Measurements from ENCODE around the gene TOM1.

TOM1 gene

GRCh38 chr22:35299673-35300499 lies at the start of gene TOM1:
Gene TOM1 (plus strand): TSS chr22:35299894. CDS start chr22:35299929, 35 bp downstream.
- H3K36me3 ChIP-seq (ENCODE audit: insufficient read depth, low read length), result peaks cover 21% of the 10 kb centered on the region
- peaks cover 9% of the 10 kb centered on the region for H3K4me1 ChIP-seq (ENCODE audit: insufficient read depth, low read length)
- H2AFZ ChIP-seq (ENCODE audit: low read depth, low read length), result no peak within 1 kb of the TSS
- H3K4me3 ChIP-seq (ENCODE audit: low read length), result peak within 1 kb of the TSS; percentile 68
- no peaks in the 10 kb centered on the region for H3K27me3 ChIP-seq (ENCODE audit: insufficient read depth, low read length)
- H3K9me3 ChIP-seq (ENCODE audit: low read length), result no peaks in the 10 kb centered on the region

- Histone ChIP-seq H3K27me3 (ENCODE audit: insufficient read depth, low read length) (no peaks in the 10 kb centered on the region), H3K4me3 (ENCODE audit: low read length) (no peak overlapping the region), H3K4me1 (ENCODE audit: insufficient read depth, low read length) (no peaks in the 10 kb centered on the region), H3K9me3 (ENCODE audit: low read length) (no peaks in the 10 kb centered on the region), H3K36me3 (ENCODE audit: insufficient read depth, low read length) (no peaks in the 10 kb centered on the region), H2AFZ (ENCODE audit: low read depth, low read length) (no peak overlapping the region)
Observed at GRCh38 chr22:35250156-35250555, 49.5 kb upstream of the TOM1 start.

GRCh38 chr22:35253946-35254345 lies 45.7 kb upstream of the TOM1 start:
- no peak overlapping the region for H3K4me3 ChIP-seq (ENCODE audit: low read length)
- no peak overlapping the region for H2AFZ ChIP-seq (ENCODE audit: low read depth, low read length)
- H3K4me1 ChIP-seq (ENCODE audit: insufficient read depth, low read length), result peaks cover 10% of the 10 kb centered on the region

GRCh38 chr22:35257002-35257320 lies 42.7 kb upstream of the TOM1 start:
- Histone ChIP-seq H3K36me3 (ENCODE audit: insufficient read depth, low read length) (peaks cover 12% of the 10 kb centered on the region), H3K4me1 (ENCODE audit: insufficient read depth, low read length) (peaks cover 10% of the 10 kb centered on the region), H3K27me3 (ENCODE audit: insufficient read depth, low read length) (no peaks in the 10 kb centered on the region), H2AFZ (ENCODE audit: low read depth, low read length) (peak overlapping the region; percentile 99), H3K9me3 (ENCODE audit: low read length) (no peaks in the 10 kb centered on the region), H3K4me3 (ENCODE audit: low read length) (peak overlapping the region; percentile 80)

More at GRCh38 chr22:35253946-35254345, 45.7 kb upstream of the TOM1 start:
- H3K36me3 ChIP-seq (ENCODE audit: insufficient read depth, low read length), result peaks cover 1% of the 10 kb centered on the region
- H3K27me3 ChIP-seq (ENCODE audit: insufficient read depth, low read length), result no peaks in the 10 kb centered on the region
- no peaks in the 10 kb centered on the region for H3K9me3 ChIP-seq (ENCODE audit: low read length)

GRCh38 chr22:35257321-35258190 lies 42.1 kb upstream of the TOM1 start, which contains the start of gene HMGXB4:
Gene HMGXB4 (plus strand): TSS chr22:35257493. CDS start chr22:35262391, 4,898 bp downstream.
- peaks cover 18% of the 10 kb centered on the region for H3K36me3 ChIP-seq (ENCODE audit: insufficient read depth, low read length)
- peak within 1 kb of the TSS; percentile 80 for H3K4me3 ChIP-seq (ENCODE audit: low read length)
- no peaks in the 10 kb centered on the region for H3K9me3 ChIP-seq (ENCODE audit: low read length)
- peaks cover 10% of the 10 kb centered on the region for H3K4me1 ChIP-seq (ENCODE audit: insufficient read depth, low read length)
- H3K27me3 ChIP-seq (ENCODE audit: insufficient read depth, low read length), result no peaks in the 10 kb centered on the region
- peak within 1 kb of the TSS; percentile 99 for H2AFZ ChIP-seq (ENCODE audit: low read depth, low read length)

- Histone ChIP-seq H3K4me1 (ENCODE audit: insufficient read depth, low read length) (peaks cover 10% of the 10 kb centered on the region), H3K9me3 (ENCODE audit: low read length) (no peaks in the 10 kb centered on the region), H3K27me3 (ENCODE audit: insufficient read depth, low read length) (no peaks in the 10 kb centered on the region), H2AFZ (ENCODE audit: low read depth, low read length) (peak overlapping the region; percentile 99), H3K4me3 (ENCODE audit: low read length) (peak overlapping the region; percentile 80), H3K36me3 (ENCODE audit: insufficient read depth, low read length) (peaks cover 26% of the 10 kb centered on the region)
Observed at GRCh38 chr22:35258191-35258988, 41.3 kb upstream of the TOM1 start.

- Histone ChIP-seq H2AFZ (ENCODE audit: low read depth, low read length) (no peak overlapping the region), H3K4me3 (ENCODE audit: low read length) (no peak overlapping the region), H3K4me1 (ENCODE audit: insufficient read depth, low read length) (no peaks in the 10 kb centered on the region), H3K27me3 (ENCODE audit: insufficient read depth, low read length) (no peaks in the 10 kb centered on the region), H3K9me3 (ENCODE audit: low read length) (peaks cover 2% of the 10 kb centered on the region), H3K36me3 (ENCODE audit: insufficient read depth, low read length) (peaks cover 85% of the 10 kb centered on the region)
Observed at GRCh38 chr22:35264986-35265385, 34.7 kb upstream of the TOM1 start.

GRCh38 chr22:35266277-35266676 lies 33.4 kb upstream of the TOM1 start:
- H2AFZ ChIP-seq (ENCODE audit: low read depth, low read length), result no peak overlapping the region
- peaks cover 2% of the 10 kb centered on the region for H3K9me3 ChIP-seq (ENCODE audit: low read length)
- H3K4me3 ChIP-seq (ENCODE audit: low read length), result no peak overlapping the region
- peaks cover 91% of the 10 kb centered on the region for H3K36me3 ChIP-seq (ENCODE audit: insufficient read depth, low read length)
- no peaks in the 10 kb centered on the region for H3K27me3 ChIP-seq (ENCODE audit: insufficient read depth, low read length)
- no peaks in the 10 kb centered on the region for H3K4me1 ChIP-seq (ENCODE audit: insufficient read depth, low read length)

GRCh38 chr22:35269630-35270029 lies 30.1 kb upstream of the TOM1 start:
- no peak overlapping the region for H2AFZ ChIP-seq (ENCODE audit: low read depth, low read length)
- peaks cover 2% of the 10 kb centered on the region for H3K9me3 ChIP-seq (ENCODE audit: low read length)
- no peaks in the 10 kb centered on the region for H3K4me1 ChIP-seq (ENCODE audit: insufficient read depth, low read length)
- peaks cover 87% of the 10 kb centered on the region for H3K36me3 ChIP-seq (ENCODE audit: insufficient read depth, low read length)
- H3K4me3 ChIP-seq (ENCODE audit: low read length), result no peak overlapping the region
- H3K27me3 ChIP-seq (ENCODE audit: insufficient read depth, low read length), result no peaks in the 10 kb centered on the region

- Histone ChIP-seq H3K9me3 (ENCODE audit: low read length) (peaks cover 2% of the 10 kb centered on the region), H3K27me3 (ENCODE audit: insufficient read depth, low read length) (no peaks in the 10 kb centered on the region), H2AFZ (ENCODE audit: low read depth, low read length) (no peak overlapping the region), H3K4me1 (ENCODE audit: insufficient read depth, low read length) (no peaks in the 10 kb centered on the region), H3K36me3 (ENCODE audit: insufficient read depth, low read length) (peaks cover 70% of the 10 kb centered on the region), H3K4me3 (ENCODE audit: low read length) (no peak overlapping the region)
Observed at GRCh38 chr22:35274154-35274871, 25.4 kb upstream of the TOM1 start.

- Histone ChIP-seq H3K4me1 (ENCODE audit: insufficient read depth, low read length) (no peaks in the 10 kb centered on the region), H3K36me3 (ENCODE audit: insufficient read depth, low read length) (peaks cover 67% of the 10 kb centered on the region), H3K9me3 (ENCODE audit: low read length) (no peaks in the 10 kb centered on the region), H3K4me3 (ENCODE audit: low read length) (no peak overlapping the region), H3K27me3 (ENCODE audit: insufficient read depth, low read length) (no peaks in the 10 kb centered on the region), H2AFZ (ENCODE audit: low read depth, low read length) (no peak overlapping the region)
Observed at GRCh38 chr22:35275580-35275979, 24.1 kb upstream of the TOM1 start.

GRCh38 chr22:35276019-35276418 lies 23.7 kb upstream of the TOM1 start:
- no peaks in the 10 kb centered on the region for H3K4me1 ChIP-seq (ENCODE audit: insufficient read depth, low read length)
- H3K9me3 ChIP-seq (ENCODE audit: low read length), result no peaks in the 10 kb centered on the region
- H3K4me3 ChIP-seq (ENCODE audit: low read length), result no peak overlapping the region
- H2AFZ ChIP-seq (ENCODE audit: low read depth, low read length), result no peak overlapping the region
- H3K36me3 ChIP-seq (ENCODE audit: insufficient read depth, low read length), result peaks cover 66% of the 10 kb centered on the region
- H3K27me3 ChIP-seq (ENCODE audit: insufficient read depth, low read length), result no peaks in the 10 kb centered on the region
